GM23338 (cell line): ENCODE data around the gene SUGCT. TPM values are rescaled to one million over a fixed set of nuclear protein-coding genes. Genes with fewer than 3 reads are reported as not detected.

ENCODE experiments used
- ATAC-seq: fragments of 200-7000 bp; cut with Tn5 transposase; 3 replicates; pipeline ENCODE4 v1.9.1; 2020
- DNase-seq: peaks from one replicate; pipeline ENCODE4 v3.0.0-alpha.2; 2015; ENCODE audit warnings: low spot score
- H2AFZ ChIP-seq: fragments of 200-600 bp; sonication (generic); 2 replicates; pipeline ENCODE4 v1.8.0; 2016; ENCODE audit warnings: antibody characterized with exemption, mild to moderate bottlenecking, moderate library complexity
- H3F3A ChIP-seq: fragments of 200-600 bp; sonication (generic); replicated peaks from 2 replicates; pipeline ENCODE4 v1.8.0; 2017; ENCODE audit warnings: antibody characterized with exemption, mixed run types, low read depth
- H3K27ac ChIP-seq: fragments of 200-600 bp; sonication (generic); 2 replicates; pipeline ENCODE4 v1.6.1; 2016; ENCODE audit warnings: low read depth
- H3K27me3 ChIP-seq: fragments of 200-600 bp; sonication (generic); 2 replicates; pipeline ENCODE4 v1.8.0; 2016; ENCODE audit warnings: mild to moderate bottlenecking, mixed run types, moderate library complexity; ENCODE audit not compliant: insufficient read depth
- H3K36me3 ChIP-seq: fragments of 200-600 bp; sonication (generic); 2 replicates; pipeline ENCODE4 v1.8.0; 2016; ENCODE audit warnings: mild to moderate bottlenecking; ENCODE audit not compliant: insufficient read depth
- H3K4me1 ChIP-seq: fragments of 200-600 bp; sonication (generic); 2 replicates; pipeline ENCODE4 v1.8.0; 2016; ENCODE audit warnings: mild to moderate bottlenecking, moderate library complexity; ENCODE audit not compliant: insufficient read depth
- H3K4me2 ChIP-seq: fragments of 200-600 bp; sonication (generic); 2 replicates; pipeline ENCODE4 v1.7.1; 2017; ENCODE audit warnings: mixed run types
- H3K4me3 ChIP-seq: fragments of 200-600 bp; sonication (generic); 2 replicates; pipeline ENCODE4 v1.6.1; 2016; ENCODE audit warnings: mixed run types
- H3K79me2 ChIP-seq: fragments of 200-600 bp; sonication (generic); replicated peaks from 2 replicates; pipeline ENCODE4 v1.8.0; 2017; ENCODE audit warnings: mild to moderate bottlenecking; ENCODE audit not compliant: insufficient read depth
- H3K9me2 ChIP-seq: fragments of 200-600 bp; sonication (generic); 2 replicates; pipeline ENCODE4 v1.8.0; 2017; ENCODE audit not compliant: insufficient read depth
- H4K20me1 ChIP-seq: fragments of 200-600 bp; sonication (generic); replicated peaks from 2 replicates; pipeline ENCODE4 v1.8.0; 2017; ENCODE audit warnings: mild to moderate bottlenecking; ENCODE audit not compliant: insufficient read depth
- H3K27ac Mint-ChIP-seq: 2 replicates; pipeline ENCODE4 v1.8.0; 2020; ENCODE audit warnings: inconsistent platforms, mild to moderate bottlenecking, moderate library complexity, mixed read lengths
- H3K27me3 Mint-ChIP-seq: 3 replicates; pipeline ENCODE4 v1.8.0; 2022; ENCODE audit warnings: low read depth, mild to moderate bottlenecking, moderate library complexity, mixed read lengths, inconsistent platforms; ENCODE audit not compliant: insufficient read depth, poor library complexity
- H3K36me3 Mint-ChIP-seq: 3 replicates; pipeline ENCODE4 v1.8.0; 2021; ENCODE audit warnings: low read depth, mild to moderate bottlenecking, inconsistent platforms, moderate library complexity, mixed read lengths
- H3K4me1 Mint-ChIP-seq: 3 replicates; pipeline ENCODE4 v1.8.0; 2020; ENCODE audit warnings: mild to moderate bottlenecking, inconsistent platforms, mixed read lengths
- H3K4me3 Mint-ChIP-seq: 3 replicates; pipeline ENCODE4 v1.8.0; 2021; ENCODE audit warnings: moderate library complexity, mild to moderate bottlenecking, inconsistent platforms, mixed read lengths
- H3K9me3 Mint-ChIP-seq: 3 replicates; pipeline ENCODE4 v1.8.0; 2020; ENCODE audit warnings: moderate library complexity, mild to moderate bottlenecking, inconsistent platforms, mixed read lengths
- CREB1 ChIP-seq: fragments of 250-450 bp; sonication (Bioruptor Pico); IDR thresholded peaks from 2 replicates; pipeline ENCODE4 v1.5.0; 2020; ENCODE audit warnings: low read depth, mild to moderate bottlenecking, moderate library complexity
- CTCF ChIP-seq, 2 experiments: fragments of 200-600 bp in 1 of 2; sonication (generic) in 1 of 2; conservative IDR thresholded peaks; 2 replicates each; pipeline versions ENCODE4 v1.5.1 to v1.6.1; 2016 to 2017; ENCODE audit warnings: antibody characterized with exemption in 2 of 2, low read depth in 2 of 2, mild to moderate bottlenecking in 2 of 2, moderate library complexity in 1 of 2
- ETS1 ChIP-seq: IDR thresholded peaks from 2 replicates; pipeline ENCODE4 v1.6.1; 2016; ENCODE audit warnings: antibody characterized with exemption
- EZH2 ChIP-seq: fragments of 200-600 bp; sonication (generic); IDR thresholded peaks from one replicate; pipeline ENCODE4 v1.8.0; 2017; ENCODE audit warnings: antibody characterized with exemption, mild to moderate bottlenecking, low read depth; ENCODE audit not compliant: unreplicated experiment
- EZH2phosphoT487 ChIP-seq: fragments of 200-600 bp; sonication (generic); IDR thresholded peaks from one replicate; pipeline ENCODE4 v1.8.1; 2018; ENCODE audit warnings: antibody characterized with exemption; ENCODE audit not compliant: unreplicated experiment
- JUNB ChIP-seq: IDR thresholded peaks from one replicate; pipeline ENCODE4 v1.6.1; 2016; ENCODE audit warnings: antibody characterized with exemption; ENCODE audit not compliant: unreplicated experiment
- NANOG ChIP-seq: IDR thresholded peaks from 2 replicates; pipeline ENCODE4 v1.6.1; 2016; ENCODE audit warnings: antibody characterized with exemption, borderline replicate concordance
- POLR2AphosphoS5 ChIP-seq: IDR thresholded peaks from 2 replicates; pipeline ENCODE4 v1.6.1; 2016; ENCODE audit warnings: antibody characterized with exemption, low read depth
- REST ChIP-seq: IDR thresholded peaks from one replicate; pipeline ENCODE4 v1.6.1; 2018; ENCODE audit warnings: antibody characterized with exemption; ENCODE audit not compliant: unreplicated experiment
- STAT1 ChIP-seq: IDR thresholded peaks from one replicate; pipeline ENCODE4 v1.6.1; 2016; ENCODE audit warnings: antibody characterized with exemption; ENCODE audit not compliant: unreplicated experiment
- ZNF114 ChIP-seq: fragments of 250-450 bp; sonication (Bioruptor Pico); IDR thresholded peaks from 2 replicates; pipeline ENCODE4 v1.5.0; 2020; ENCODE audit warnings: mild to moderate bottlenecking, moderate library complexity
- ZNF331 ChIP-seq: fragments of 250-450 bp; sonication (Bioruptor Pico); IDR thresholded peaks from 2 replicates; pipeline ENCODE4 v1.5.0; 2020; ENCODE audit warnings: low read depth, mild to moderate bottlenecking, moderate library complexity
- polyA plus RNA-seq: library from polyadenylated mRNA; unstranded; fragments of >200 nt; fragmentation: Nextera tagmentation; extraction: Ambion mirVana; gene quantifications from 2 replicates; pipeline ENCODE4 v1.2.1, GENCODE V29; 2016
- total RNA-seq: library from RNA; depleted of rRNA; stranded (reverse); fragments of >200 nt; shearing (Covaris generic); gene quantifications from 2 replicates; pipeline ENCODE4 v1.2.3, GENCODE V29; 2014
- TF ChIP-seq, protein P1 (sequence below): fragments of 250-450 bp; sonication (Bioruptor Pico); IDR thresholded peaks from 2 replicates; pipeline ENCODE4 v1.5.0; 2020; ENCODE audit warnings: mild to moderate bottlenecking, moderate library complexity

The SUGCT gene
- total and polyA plus RNA-seq, 2 experiments from 2014 or later, result 4.2 to 5.6 TPM

DNA sequence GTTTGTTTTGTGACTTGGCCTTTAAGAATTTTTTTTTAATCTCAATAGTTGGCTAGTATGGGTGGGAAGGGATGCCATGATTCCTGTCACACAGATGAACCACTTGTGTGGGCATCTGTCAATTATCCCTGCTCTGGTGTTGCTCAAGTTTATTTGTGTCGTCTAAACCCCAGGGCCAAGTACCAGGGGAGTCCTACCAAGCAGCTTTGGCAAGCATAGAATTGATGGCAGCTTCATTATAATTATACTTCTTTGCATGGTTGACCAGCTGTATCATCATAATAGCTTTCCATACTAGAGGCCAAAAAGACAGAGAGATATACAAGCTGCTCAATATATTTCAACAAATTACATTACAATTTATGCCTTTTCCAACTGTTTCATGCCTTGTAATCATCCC lies 30.4 kb downstream of the SUGCT start:
- Mint-ChIP-seq H3K36me3 (no peaks in the 10 kb centered on the region), H3K9me3 (no peaks in the 10 kb centered on the region; the same call in 2 of the 3 replicates), H3K27ac (no peak overlapping the region), H3K4me1 (no peaks in the 10 kb centered on the region), H3K27me3 (no peaks in the 10 kb centered on the region), H3K4me3 (no peak overlapping the region)
- Histone ChIP-seq H3F3A (no peaks in the 10 kb centered on the region), H3K27me3 (no peaks in the 10 kb centered on the region), H3K9me2 (no peaks in the 10 kb centered on the region), H3K4me1 (no peaks in the 10 kb centered on the region), H4K20me1 (no peaks in the 10 kb centered on the region), H2AFZ (no peak overlapping the region), H3K4me3 (no peak overlapping the region), H3K36me3 (no peaks in the 10 kb centered on the region), H3K27ac (0 out of 2 replicates have a peak overlapping the region, but pooled peaks have one; percentile 12), H3K4me2 (no peak overlapping the region), H3K79me2 (no peaks in the 10 kb centered on the region)
- no peak for ATAC-seq
- TF ChIP-seq EZH2, result no peak
- TF ChIP-seq ZNF114 (CRISPR knock-in tag), result no peak
- no peak for TF ChIP-seq STAT1
- TF ChIP-seq, protein P1, sequence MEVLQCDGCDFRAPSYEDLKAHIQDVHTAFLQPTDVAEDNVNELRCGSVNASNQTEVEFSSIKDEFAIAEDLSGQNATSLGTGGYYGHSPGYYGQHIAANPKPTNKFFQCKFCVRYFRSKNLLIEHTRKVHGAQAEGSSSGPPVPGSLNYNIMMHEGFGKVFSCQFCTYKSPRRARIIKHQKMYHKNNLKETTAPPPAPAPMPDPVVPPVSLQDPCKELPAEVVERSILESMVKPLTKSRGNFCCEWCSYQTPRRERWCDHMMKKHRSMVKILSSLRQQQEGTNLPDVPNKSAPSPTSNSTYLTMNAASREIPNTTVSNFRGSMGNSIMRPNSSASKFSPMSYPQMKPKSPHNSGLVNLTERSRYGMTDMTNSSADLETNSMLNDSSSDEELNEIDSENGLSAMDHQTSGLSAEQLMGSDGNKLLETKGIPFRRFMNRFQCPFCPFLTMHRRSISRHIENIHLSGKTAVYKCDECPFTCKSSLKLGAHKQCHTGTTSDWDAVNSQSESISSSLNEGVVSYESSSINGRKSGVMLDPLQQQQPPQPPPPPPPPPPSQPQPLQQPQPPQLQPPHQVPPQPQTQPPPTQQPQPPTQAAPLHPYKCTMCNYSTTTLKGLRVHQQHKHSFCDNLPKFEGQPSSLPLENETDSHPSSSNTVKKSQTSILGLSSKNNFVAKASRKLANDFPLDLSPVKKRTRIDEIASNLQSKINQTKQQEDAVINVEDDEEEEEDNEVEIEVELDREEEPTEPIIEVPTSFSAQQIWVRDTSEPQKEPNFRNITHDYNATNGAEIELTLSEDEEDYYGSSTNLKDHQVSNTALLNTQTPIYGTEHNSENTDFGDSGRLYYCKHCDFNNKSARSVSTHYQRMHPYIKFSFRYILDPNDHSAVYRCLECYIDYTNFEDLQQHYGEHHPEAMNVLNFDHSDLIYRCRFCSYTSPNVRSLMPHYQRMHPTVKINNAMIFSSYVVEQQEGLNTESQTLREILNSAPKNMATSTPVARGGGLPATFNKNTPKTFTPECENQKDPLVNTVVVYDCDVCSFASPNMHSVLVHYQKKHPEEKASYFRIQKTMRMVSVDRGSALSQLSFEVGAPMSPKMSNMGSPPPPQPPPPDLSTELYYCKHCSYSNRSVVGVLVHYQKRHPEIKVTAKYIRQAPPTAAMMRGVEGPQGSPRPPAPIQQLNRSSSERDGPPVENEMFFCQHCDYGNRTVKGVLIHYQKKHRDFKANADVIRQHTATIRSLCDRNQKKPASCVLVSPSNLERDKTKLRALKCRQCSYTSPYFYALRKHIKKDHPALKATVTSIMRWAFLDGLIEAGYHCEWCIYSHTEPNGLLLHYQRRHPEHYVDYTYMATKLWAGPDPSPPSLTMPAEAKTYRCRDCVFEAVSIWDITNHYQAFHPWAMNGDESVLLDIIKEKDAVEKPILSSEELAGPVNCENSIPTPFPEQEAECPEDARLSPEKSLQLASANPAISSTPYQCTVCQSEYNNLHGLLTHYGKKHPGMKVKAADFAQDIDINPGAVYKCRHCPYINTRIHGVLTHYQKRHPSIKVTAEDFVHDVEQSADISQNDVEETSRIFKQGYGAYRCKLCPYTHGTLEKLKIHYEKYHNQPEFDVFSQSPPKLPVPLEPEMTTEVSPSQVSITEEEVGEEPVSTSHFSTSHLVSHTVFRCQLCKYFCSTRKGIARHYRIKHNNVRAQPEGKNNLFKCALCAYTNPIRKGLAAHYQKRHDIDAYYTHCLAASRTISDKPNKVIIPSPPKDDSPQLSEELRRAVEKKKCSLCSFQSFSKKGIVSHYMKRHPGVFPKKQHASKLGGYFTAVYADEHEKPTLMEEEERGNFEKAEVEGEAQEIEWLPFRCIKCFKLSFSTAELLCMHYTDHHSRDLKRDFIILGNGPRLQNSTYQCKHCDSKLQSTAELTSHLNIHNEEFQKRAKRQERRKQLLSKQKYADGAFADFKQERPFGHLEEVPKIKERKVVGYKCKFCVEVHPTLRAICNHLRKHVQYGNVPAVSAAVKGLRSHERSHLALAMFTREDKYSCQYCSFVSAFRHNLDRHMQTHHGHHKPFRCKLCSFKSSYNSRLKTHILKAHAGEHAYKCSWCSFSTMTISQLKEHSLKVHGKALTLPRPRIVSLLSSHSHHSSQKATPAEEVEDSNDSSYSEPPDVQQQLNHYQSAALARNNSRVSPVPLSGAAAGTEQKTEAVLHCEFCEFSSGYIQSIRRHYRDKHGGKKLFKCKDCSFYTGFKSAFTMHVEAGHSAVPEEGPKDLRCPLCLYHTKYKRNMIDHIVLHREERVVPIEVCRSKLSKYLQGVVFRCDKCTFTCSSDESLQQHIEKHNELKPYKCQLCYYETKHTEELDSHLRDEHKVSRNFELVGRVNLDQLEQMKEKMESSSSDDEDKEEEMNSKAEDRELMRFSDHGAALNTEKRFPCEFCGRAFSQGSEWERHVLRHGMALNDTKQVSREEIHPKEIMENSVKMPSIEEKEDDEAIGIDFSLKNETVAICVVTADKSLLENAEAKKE, result no peak
- TF ChIP-seq REST, result no peak
- TF ChIP-seq EZH2phosphoT487, result no peak
- no peak for TF ChIP-seq POLR2AphosphoS5
- no peak for TF ChIP-seq NANOG
- TF ChIP-seq JUNB, result no peak
- TF ChIP-seq ETS1, result no peak
- TF ChIP-seq ZNF331 (CRISPR knock-in tag), result no peak
- no peak for TF ChIP-seq CREB1
- TF ChIP-seq CTCF (conservative IDR thresholded peaks at IDR 0.05; ENCODE audit: low read depth in 2 of 2), result no peak
- no peak for DNase-seq
